NCI-H2196 (cell line): ENCODE data around the gene THEM4.
"Not testable (repeated sequence)": the region's sequence is repeated elsewhere in the genome, so short reads cannot be mapped to it uniquely, and the experiment has no call there.

Experiments
- DNase-seq: peaks from one replicate; lab custom pipeline; 2025; ENCODE audit not compliant: unreplicated experiment; lab: John Stamatoyannopoulos, UW

The THEM4 gene

DNA sequence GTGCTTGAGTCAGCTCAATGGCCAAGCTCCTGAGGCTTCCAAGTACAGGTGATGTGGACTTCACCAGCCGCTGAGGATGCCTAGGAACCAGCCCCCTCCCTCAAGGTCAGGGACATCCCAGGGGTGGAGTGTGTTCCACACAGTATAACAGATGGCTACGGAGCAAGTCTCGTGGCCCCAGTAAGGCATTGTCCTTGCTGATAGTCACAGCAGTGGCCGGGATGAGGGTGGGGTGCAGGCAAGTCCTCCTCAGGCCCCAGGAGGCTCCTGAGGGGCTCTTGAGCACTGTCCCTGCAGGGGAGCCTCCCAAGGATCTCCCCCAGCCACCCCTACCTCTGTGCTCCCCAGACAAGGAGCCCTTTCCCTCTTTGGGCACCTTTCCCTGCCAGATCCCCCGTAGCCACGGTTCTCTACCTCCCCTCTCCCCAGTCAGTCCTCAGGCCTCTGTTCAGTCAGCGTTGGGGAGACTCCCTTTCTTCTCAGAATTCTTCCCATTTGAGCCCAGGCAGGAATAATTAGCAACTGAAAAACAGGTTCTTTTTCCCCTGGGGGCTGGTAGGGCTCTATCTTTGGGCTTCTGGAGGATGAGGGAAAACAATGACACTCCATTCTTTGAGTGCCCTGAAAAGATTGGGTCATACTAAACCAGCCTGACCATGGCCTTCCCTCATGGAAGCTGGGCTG lies 48.7 kb downstream of the THEM4 start:
- no peak for DNase-seq

DNA sequence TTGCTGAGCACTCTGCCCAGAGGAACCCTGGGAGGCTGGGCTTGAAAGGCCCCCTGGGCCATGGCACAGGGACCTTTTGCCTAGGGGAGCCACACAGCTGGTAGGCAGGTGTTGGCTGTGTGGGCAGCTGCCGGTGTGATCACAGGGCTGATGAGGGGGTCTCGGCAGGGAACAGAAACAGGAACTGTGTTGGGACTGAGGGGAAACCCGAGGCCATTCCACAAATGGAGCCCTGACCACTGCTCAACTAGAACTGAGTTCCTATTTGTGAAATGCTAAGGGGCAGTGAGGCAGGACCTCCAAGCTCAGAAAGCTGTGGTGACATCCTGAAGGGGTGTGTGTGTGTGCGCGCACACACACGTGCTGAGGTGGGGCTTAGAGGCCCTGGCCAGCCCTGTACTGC lies 49.4 kb downstream of the THEM4 start:
- DNase-seq, result no peak

DNA sequence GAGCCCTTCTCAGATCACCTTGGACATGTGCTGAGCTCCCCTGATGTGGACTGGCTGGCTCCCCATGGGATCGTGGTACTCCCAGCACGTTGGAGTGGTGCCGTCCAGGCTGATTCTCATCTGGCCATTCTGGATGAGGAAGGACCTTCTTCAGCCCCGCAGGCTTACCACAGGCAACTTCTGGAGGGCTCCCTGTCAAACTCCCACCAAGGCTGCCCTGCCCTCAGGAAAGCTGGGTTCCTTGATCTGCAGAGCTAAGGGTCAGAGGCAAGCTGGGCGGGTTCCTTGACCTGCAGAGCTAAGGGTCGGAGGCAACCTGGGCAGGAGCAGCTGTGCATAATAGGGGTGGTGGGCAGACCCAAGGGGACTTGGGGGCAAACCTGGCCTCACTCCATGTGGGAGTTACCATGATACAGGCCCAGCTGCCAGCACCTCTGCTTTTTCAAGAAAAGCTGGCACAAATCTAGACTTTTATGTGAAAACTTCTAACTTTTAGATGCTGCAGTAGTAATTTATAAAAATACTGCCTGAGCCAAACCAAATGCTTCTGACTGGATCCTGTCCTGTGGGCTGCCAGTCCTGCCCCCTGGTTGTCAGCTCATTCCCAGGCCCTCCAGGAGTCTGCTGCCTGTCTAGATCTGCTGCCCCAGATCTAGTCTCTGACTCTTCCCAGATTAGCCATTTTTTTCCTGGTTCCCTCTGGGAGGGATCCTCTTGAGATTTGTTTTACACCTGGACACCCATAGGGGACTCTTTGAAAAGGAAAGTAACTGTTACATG lies 50.2 kb downstream of the THEM4 start:
- DNase-seq, result no peak

DNA sequence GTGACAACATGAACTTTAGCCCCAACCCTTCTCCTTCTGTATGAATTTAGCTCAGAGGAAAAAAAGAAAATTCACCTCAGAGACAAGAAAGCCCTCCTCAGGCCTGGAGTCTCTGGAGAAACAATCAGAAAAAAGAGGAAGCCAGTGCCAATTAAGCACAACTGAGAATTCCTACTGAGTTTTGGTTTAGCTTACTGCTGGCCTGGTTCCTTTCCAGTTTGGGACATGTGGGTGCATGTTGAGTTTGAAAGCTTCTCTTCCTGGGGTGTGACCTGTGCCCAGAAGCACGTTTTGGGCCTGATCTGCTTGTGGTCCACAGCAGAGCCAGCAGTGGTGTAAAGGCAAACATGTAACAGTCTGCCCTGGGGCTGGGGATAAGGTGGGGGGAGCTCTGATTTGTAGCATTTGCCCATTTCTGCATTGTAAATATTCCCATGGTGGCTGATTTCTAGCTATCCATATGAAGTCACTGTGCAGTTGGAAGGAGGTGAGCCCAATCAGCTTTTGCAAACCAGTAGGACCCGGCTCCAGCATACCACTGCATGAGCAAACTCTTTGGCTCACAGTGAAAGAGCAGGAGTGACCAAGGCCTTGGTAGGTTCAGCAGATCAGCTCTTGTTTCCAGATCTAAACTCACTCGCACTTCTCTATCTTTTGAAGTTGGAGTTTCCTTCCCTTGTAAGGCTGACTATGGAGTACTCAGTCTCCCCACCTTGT lies 51.1 kb downstream of the THEM4 start:
- no peak for DNase-seq

DNA sequence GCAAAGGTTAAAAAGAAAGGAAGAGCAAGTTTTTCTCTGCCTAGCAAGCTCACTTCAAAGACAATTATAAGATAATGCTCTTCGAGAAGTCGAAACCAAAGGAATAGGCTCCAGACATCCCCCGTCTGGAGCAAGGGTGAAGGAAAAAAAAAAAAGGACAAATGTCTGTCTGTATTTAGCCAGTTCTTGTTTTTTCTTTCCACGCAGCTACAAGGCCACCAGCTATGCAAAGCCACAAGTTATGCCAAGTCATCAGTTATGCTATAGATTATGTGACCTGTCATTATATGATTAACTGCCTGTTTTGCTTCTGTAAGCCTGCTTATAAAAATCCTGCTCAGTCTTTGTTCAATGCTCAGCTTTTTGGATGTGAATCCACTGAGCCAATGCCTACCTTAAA lies 53.4 kb downstream of the THEM4 start:
- DNase-seq, result no peak

DNA sequence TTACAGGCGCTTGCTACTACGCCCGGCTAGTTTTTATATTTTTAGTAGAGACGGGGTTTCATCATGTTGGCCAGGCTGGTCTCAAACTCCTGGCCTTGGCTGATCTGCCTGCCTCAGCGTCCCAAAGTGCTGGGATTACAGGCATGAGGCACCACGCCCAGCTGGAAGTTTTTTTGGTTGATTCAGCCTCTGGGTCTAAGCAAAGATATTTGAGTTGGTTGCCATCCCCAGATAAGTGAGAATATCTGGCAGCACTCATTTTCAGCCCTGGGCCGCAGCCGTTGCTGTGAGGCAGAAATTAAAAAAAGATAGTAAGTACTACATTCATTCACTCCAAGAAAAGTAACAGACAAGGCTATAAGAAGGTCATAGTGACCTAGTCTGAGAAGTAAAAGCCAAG lies 53.8 kb downstream of the THEM4 start:
- not testable (repeated sequence) for DNase-seq

DNA sequence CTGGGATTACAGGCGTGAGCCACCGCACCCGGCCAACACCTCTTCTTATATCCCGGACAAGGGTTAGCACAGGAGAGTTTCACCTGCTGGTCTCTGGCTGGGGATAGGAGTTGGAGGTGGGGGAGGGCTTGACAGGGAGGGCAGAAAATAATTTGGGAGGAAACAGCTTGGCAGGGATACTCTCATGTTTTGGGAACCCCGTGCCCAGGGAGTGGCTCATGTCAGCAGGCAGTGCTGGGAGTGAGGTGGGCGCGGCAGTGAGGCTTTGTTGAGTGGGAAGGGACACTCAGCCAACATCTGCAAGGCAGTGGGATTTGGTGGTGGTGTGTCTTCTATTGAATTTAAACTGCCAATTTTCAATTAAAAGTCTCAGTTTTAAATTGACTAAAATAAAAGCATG lies 54.7 kb downstream of the THEM4 start:
- DNase-seq, result no peak

DNA sequence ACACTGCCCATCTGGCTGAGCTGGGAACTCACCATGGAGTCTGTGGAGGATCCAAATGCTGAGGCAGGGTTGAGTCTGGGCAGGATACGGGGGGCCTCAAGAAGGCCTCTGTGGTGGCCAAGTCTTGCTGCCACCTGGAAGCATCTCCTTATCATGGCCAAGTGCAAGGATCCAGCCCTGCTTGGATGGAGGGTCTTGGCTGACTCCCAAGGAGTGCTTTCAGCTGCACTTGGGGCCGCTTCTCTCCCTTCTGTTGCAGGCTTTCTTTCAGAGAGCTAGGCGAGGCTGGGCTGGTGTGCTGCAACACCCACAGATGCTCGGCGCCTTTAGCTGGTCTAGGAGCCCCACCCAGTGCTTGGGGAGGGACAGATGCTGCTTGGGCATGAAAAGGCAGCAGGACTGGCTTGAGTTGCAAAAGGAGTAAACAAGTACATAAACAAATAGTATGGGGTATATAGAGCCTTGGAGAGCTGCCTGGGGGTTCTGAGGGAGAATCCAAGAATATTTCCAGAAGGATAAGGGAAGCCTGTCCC lies 55.8 kb downstream of the THEM4 start, which contains the start of gene THEM5:
Gene THEM5, minus strand, starts transcription at position 302 of the 533 bp plus-strand sequence. Its CDS starts 147 bp downstream, at position 155.
- DNase-seq, result no peak

DNA sequence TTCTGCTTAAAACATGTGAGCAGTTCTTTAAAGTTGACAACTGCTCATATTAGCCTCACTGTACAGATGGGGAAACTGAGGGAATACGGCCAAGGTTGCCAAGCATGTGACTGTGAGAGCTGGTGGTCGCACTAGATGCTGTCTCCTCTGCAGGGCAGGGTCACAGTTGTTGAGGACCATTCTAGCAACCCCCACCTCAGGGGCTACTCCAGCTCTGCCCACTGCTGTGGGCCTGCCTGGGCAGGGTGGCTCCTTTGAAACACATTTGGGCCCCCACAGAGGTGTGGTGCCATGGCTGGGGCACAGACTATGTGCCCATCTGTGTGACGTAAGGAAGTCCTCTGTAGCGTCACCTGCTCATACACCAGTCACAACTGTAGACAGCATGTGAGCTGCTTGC lies 56.6 kb downstream of the THEM4 start:
- no peak for DNase-seq

DNA sequence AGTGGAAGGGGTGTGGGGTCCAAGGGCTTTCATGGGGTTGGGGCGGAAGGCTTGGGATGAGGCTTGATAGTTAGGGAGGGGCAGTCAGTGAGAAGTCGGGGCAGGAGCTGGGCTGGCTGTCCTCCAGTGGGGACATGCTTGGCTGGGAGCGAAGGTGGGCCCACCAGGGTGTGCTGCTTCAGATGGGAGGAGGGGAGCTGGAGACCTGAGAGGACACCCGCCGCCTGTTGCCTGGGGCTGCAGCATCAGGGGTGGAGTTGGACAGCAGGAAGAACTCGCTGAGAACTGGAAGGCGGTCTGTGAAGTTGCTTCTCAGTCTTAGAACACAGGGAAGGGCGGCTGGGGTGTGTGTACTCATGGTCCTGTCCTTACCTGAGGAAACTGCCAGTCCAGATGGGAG lies 57.4 kb downstream of the THEM4 start:
- DNase-seq, result no peak

DNA sequence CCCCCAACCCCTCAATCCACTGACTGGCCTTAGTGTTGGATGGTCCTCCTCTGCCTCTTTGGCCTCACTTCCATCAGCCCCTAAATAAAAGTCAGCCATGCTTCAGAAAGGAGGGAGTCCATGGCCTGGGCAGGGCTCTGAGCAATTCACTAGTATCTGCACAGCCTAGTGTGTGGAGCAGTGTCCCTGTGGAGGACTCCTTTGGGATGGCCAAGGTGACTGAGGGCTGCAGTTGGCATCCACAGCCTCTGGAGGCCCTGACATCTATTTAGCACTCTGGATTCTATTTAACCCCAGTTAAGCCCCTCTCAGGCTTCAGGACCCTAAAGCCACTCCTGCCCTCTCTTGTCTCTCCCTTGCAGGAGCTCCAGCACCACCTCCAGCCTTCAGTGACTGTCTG lies 59.4 kb downstream of the THEM4 start:
- DNase-seq, result no peak

DNA sequence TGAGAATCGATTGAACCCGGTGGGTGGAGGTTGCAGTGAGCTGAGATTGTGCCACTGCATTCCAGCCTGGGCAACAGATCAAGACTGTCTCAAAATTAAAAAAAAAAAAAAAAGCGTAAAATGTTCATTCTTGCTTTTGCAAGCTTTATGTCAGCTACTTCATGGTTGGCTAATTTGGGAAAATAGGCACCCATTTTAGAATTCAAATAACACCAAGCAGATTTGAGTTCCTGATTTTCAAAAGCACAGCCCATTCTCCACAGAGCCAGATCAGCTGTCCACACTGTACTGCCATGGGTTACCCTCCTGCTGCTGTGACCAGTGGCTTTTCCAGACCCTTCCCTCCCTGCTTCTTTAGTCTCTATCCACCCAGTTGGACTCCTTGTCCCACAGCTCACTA lies 60.2 kb downstream of the THEM4 start:
- DNase-seq, result no peak

DNA sequence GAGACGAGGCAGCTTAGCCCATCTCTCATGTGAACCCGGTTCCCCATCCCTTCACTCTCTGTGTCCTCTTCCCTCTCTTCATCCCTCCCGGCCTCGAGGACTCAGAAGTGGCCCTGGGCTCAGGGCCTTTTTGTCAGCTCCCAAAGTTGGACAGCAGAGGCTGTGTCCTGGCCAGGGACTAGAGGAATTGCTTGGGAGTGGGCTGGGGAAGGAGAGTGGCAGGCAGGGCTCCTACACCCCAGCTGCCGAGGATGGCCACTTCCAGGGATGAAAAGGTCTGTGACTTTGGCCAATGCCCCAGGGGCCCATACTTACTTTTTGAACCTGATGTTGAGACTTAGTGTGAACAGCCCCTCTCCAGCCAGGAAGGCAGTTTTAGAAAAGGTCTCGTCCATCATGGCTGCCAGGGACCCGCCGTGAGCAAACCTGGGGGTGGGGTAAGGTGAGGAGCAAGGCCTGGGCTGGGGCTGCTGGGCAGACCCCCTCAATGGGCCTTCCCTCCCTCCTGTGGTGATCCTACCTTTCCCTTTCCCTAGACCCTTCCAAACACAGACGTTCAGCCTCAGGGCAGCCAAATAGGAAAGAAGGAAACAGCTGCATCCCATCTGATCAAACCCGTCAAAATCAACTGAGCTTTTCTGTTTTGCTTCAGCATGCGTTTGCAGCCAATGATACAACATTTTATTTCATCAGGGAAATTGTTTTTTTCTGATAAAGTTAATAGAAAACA lies 61.3 kb downstream of the THEM4 start:
- no peak for DNase-seq

DNA sequence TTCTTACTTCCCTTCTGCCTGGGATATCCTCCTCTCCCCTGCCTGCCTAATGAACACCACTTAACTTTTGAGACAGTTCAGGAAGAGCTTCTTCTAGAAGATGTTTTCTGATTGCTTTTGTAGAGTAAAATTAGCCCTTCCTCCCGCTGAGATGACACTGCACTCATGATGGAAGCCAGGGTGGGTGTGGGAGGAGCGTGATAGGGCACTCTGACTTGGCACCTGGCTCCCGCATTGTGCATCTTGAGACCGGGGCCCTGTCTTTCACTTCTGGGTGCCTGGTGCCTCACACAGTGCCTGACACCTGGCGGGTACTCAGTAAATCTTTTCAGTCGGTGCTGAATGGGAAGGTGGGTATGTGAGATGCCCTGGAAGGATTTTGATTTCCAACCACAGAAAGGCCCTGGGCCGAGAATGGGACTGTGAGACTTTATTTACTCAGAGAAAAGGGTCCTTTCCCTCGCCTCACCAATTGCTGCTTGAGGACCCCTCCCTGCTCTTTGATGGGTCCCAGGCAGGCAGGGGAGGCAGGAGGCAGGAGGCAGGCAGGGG lies 62.5 kb downstream of the THEM4 start:
- no peak for DNase-seq

DNA sequence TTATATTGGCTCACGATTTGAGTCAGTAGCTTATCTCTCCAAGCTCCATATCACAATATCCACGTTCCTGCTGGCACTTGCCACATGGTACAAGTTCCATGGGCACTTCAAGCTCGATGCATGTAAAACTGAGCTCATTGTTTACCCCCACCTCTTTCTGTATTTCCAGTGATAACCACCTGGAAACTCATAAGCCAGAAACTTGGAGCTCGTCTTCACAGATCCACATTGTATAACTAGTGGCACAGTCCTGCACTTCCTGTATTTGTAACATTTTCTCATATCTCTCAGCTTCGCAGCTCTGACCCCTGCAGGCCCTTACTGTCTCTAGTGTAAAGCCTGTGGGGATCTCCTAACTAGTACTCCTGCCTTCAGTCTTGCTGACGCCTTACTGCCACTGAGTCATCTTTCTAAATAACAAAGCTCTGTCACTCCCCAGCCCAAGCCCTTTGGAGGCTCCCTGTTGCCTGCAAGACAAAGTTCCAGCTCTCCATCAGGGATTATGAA lies 63.2 kb downstream of the THEM4 start:
- DNase-seq, result no peak

DNA sequence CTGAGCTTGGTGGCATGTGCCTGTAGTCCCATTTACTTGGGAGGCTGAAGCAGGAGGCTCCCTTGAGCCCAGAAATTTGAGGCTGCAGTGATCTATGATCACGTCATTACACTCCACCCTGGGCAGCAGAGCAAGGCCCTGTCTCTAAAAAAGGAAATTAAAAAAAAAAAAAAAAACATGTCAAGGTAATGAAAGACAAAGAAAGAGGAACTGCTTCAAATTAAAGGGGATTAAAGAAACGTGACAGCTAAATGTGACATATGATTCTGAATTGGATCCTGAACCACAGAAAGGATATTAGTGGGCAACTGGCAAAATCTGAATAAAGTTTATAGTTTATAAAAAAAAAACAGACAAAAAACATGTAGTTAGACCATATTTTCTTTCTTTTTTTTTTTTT lies 65.9 kb downstream of the THEM4 start:
- DNase-seq, result no peak

DNA sequence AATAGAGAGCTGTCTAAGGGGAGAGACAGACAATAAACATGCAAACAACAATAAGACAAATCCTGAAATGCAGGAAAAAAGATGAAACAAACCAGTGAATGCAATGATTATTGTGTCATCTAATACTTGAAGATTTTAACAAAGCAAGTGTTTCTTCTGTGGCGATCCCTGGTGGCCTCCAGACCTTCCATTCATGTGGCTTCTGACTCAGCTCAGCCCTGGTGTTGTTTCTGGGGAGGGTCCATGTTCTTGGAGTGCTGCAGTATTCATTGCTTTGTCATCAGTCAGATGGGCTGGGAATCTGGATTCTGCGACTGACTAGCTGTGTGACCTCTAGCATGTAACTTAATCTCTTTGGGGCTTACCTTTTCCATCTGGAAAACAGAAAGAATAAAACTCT lies 68.2 kb downstream of the THEM4 start:
- DNase-seq, result no peak

DNA sequence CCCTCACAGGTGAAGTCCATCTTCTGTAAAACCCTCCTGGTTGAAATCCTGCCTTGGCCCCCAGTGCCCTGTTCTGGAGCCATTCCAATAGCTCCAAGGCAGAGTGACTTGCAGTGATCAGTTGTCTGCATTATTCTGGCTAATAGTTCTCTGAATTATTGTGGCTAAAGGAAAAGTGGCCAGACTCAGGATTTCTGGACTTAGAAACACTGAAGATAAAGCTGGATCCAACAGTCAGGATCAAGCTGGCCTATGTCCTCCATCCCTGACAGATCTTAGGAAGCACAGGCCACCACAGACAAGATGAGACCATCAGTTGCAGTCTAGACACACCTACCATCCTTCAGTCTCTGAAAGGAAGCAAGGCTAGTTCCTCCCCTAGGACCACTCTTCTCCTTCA lies 68.9 kb downstream of the THEM4 start:
- DNase-seq, result no peak

DNA sequence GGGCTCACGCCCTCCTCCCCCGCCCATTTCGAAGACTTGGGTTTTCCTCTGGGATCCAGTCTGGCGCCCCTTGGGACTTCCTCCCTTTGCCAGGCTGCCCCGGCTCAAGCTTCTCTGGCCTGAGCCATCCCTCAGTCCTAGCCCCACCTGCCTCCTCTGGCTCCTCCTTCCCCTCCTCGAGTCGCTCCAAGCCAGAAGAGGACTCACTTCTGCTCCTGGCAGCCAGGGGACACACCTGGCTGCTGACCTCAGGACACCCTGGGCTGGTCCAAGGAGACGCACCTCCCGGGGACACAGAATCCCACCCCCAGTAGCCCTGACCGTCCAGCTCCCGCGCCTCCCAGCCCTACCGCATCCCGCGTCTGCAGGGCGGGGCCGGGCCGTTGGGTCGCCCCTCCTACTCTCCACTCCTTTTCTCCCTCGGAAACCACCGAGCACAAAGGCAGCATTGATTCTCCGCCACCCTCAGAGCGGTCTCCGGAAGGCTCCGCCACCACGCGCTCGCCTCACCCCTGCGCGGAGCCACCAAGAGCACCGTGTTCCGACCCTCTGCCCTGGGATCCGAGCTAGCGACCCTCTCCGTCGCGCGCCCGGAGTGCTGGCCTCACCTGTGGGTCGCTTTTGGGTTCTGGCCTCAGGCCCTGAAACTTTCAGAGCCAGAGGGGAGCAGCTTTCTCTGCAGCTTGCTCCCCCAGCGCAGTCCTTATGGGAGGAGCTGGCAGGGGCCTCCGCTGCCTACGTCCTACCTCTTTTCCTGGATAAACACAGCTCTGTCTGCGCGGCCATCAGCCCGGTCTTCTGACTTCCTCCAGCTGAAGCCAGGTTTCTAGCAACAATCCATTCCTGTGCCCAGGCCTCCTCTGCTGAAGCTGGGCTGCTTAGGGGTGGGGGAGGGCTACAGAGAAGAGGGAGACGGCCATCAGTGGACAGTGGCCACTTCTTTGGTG lies 69.6 kb downstream of the THEM4 start, which contains the start of gene C2CD4D:
Gene C2CD4D, minus strand, starts transcription at position 364 of the 947 bp plus-strand sequence. CDS start 831 bp downstream, outside the sequence.
- DNase-seq, result peak; percentile 88
